PC-3 (cell line): ENCODE data around the gene MYEOV. TPM values are rescaled to one million over a fixed set of nuclear protein-coding genes. Genes with fewer than 3 reads are reported as not detected.

Source experiments
- ATAC-seq: fragments of 200-7000 bp; cut with Tn5 transposase; 2 replicates; pipeline ENCODE4 v1.9.1; 2020; ENCODE audit warnings: mild to moderate bottlenecking, moderate library complexity
- BruUV-seq: library from RNA; stranded (reverse); fragments of 400-500 nt; replicated peaks from 2 replicates; lab custom pipeline; 2021; lab: Mats Ljungman, UMichigan
- CTCF ChIA-PET: fragments of 300-600 bp; sonication (Branson Sonifier 250); formaldehyde crosslinking; loops from one replicate; lab custom pipeline; 2022; ENCODE audit warnings: antibody characterized with exemption; lab: Charles Lee
- POLR2A ChIA-PET: fragments of 300-600 bp; sonication (Branson Sonifier 250); formaldehyde crosslinking; loops from one replicate; lab custom pipeline; 2022; ENCODE audit warnings: antibody characterized with exemption; ENCODE audit not compliant: unreplicated experiment; lab: Charles Lee
- DNase-seq: peaks from one replicate; pipeline ENCODE4 v3.0.0-alpha.2; 2015
- H2AFZ ChIP-seq: fragments of 300-600 bp; sonication (generic); 2 replicates; pipeline ENCODE4 v1.6.0; 2016; ENCODE audit warnings: antibody characterized with exemption, low read length
- H3F3A ChIP-seq: fragments of 300-600 bp; sonication (generic); one replicate; pipeline ENCODE4 v1.6.0; 2017; ENCODE audit warnings: antibody characterized with exemption, low read length, control low read depth, mild to moderate bottlenecking; ENCODE audit not compliant: unreplicated experiment
- H3K27ac ChIP-seq: fragments of 300-600 bp; sonication (generic); 2 replicates; pipeline ENCODE4 v1.5.1; 2016; ENCODE audit warnings: mild to moderate bottlenecking, low read length
- H3K27me3 ChIP-seq: fragments of 300-600 bp; sonication (generic); 2 replicates; pipeline ENCODE4 v1.6.1; 2016; ENCODE audit warnings: low read length, mixed read lengths
- H3K36me3 ChIP-seq: fragments of 300-600 bp; sonication (generic); 2 replicates; pipeline ENCODE4 v1.6.1; 2016; ENCODE audit warnings: low read depth, mixed run types, low read length, mixed read lengths
- H3K4me1 ChIP-seq: fragments of 300-600 bp; sonication (generic); 2 replicates; pipeline ENCODE4 v1.5.1; 2016; ENCODE audit warnings: low read length; ENCODE audit not compliant: insufficient read depth
- H3K4me2 ChIP-seq: fragments of 300-600 bp; sonication (generic); 2 replicates; pipeline ENCODE4 v1.6.0; 2016; ENCODE audit warnings: low read length
- H3K4me3 ChIP-seq: fragments of 300-600 bp; sonication (generic); 2 replicates; pipeline ENCODE4 v1.5.1; 2016; ENCODE audit warnings: mild to moderate bottlenecking, low read length, mixed read lengths
- H3K79me2 ChIP-seq: fragments of 300-600 bp; sonication (generic); 2 replicates; pipeline ENCODE4 v1.6.1; 2017; ENCODE audit warnings: low read length, mixed read lengths
- H3K9ac ChIP-seq: fragments of 300-600 bp; sonication (generic); 2 replicates; pipeline ENCODE4 v1.6.0; 2016; ENCODE audit warnings: mild to moderate bottlenecking, low read length
- H3K9me2 ChIP-seq: fragments of 300-600 bp; sonication (generic); replicated peaks from 2 replicates; pipeline ENCODE4 v1.6.1; 2016; ENCODE audit warnings: mixed run types, low read length, mixed read lengths
- H3K9me3 ChIP-seq: fragments of 300-600 bp; sonication (generic); 2 replicates; pipeline ENCODE4 v1.6.1; 2016; ENCODE audit warnings: low read length, mixed read lengths
- H4K20me1 ChIP-seq: fragments of 300-600 bp; sonication (generic); 2 replicates; pipeline ENCODE4 v1.6.1; 2016; ENCODE audit warnings: low read length, mixed read lengths
- EZH2 ChIP-seq: fragments of 300-600 bp; sonication (generic); IDR thresholded peaks from one replicate; pipeline ENCODE4 v1.6.1; 2017; ENCODE audit warnings: antibody characterized with exemption, mild to moderate bottlenecking, low read length; ENCODE audit not compliant: unreplicated experiment
- EZH2phosphoT487 ChIP-seq: fragments of 300-600 bp; sonication (generic); IDR thresholded peaks from 2 replicates; pipeline ENCODE4 v1.6.1; 2018; ENCODE audit warnings: mild to moderate bottlenecking, antibody characterized with exemption, low read length, borderline replicate concordance
- intact Hi-C: fragments of 100-400 bp; cut with micrococcal nuclease; formaldehyde crosslinking; loops from 2 replicates; pipeline ENCODE4 v1.9.0; 2023
- total RNA-seq: library from RNA; depleted of rRNA; stranded (reverse); fragments of >200 nt; gene quantifications from 2 replicates; pipeline ENCODE4 v1.2.3, GENCODE V29; 2014
- TF ChIP-seq, protein P1 (sequence below): fragments of 300-600 bp; sonication (generic); conservative IDR thresholded peaks from 2 replicates; pipeline ENCODE4 v1.5.1; 2017; ENCODE audit warnings: antibody characterized with exemption, low read depth, mild to moderate bottlenecking, low read length

MYEOV gene
- total RNA-seq, 1 experiment from 2014 or later = 59.0 TPM

DNA sequence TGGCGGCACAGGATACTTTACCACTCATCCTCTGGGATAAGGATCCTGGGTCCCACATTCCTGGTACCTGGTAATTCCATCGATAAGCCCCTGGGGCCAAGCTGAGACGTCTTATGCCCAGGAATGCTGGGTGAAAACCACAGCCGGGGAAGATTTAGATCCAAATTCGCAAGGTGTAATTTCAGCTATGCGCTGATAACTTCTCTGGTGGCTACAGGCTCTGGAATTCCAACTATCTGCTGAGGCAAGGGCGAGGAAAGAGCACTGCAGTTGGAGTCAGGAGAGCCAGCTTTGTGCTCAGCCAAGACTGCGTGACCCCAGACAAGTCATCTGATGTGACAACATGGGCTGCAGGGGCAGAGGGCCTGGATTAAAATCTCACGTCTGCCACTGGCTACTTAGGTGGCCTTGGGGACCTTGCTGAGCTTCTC lies 9.9 kb upstream of the MYEOV start:
- H3K27me3 ChIP-seq = no peaks in the 10 kb centered on the region
- intact Hi-C loops = no loop called here
- BruUV-seq = no TSS peak

DNA sequence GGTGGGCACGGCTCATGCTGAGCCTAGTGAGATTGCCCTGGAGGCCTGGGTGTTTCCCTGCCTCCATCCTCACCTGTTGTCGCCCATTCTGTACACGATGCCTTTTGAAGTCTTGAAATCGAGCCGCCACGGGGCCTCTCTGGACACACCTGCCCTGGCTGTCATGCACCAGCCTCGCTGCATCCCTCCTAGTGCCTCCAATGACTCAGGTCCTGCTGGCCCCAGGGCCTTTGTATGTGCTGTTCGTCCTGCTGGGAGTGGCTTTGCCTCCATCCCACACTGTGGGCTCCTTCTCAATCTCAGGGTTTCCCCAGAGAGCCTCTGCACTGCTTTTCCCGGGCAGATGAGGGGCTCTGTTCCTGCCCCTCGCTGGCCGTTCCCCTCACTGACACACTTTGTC lies 8.9 kb upstream of the MYEOV start:
- Histone ChIP-seq H3K4me1 (peaks cover 21% of the 10 kb centered on the region), H3K79me2 (no peaks in the 10 kb centered on the region), H3K4me3 (no peak overlapping the region), H3F3A (peaks cover 2% of the 10 kb centered on the region), H3K27ac (no peak overlapping the region), H4K20me1 (no peaks in the 10 kb centered on the region), H3K4me2 (no peak overlapping the region), H3K9me2 (no peaks in the 10 kb centered on the region), H3K9ac (no peak overlapping the region), H3K27me3 (no peaks in the 10 kb centered on the region), H2AFZ (no peak overlapping the region), H3K9me3 (no peaks in the 10 kb centered on the region), H3K36me3 (no peaks in the 10 kb centered on the region)
- no TSS peak for BruUV-seq
- POLR2A ChIA-PET = no interaction called here
- CTCF ChIA-PET = no interaction called here
- DNase-seq = no peak
- no peak for ATAC-seq
- intact Hi-C loops = no loop called here
- no peak for TF ChIP-seq EZH2
- TF ChIP-seq, protein P1, sequence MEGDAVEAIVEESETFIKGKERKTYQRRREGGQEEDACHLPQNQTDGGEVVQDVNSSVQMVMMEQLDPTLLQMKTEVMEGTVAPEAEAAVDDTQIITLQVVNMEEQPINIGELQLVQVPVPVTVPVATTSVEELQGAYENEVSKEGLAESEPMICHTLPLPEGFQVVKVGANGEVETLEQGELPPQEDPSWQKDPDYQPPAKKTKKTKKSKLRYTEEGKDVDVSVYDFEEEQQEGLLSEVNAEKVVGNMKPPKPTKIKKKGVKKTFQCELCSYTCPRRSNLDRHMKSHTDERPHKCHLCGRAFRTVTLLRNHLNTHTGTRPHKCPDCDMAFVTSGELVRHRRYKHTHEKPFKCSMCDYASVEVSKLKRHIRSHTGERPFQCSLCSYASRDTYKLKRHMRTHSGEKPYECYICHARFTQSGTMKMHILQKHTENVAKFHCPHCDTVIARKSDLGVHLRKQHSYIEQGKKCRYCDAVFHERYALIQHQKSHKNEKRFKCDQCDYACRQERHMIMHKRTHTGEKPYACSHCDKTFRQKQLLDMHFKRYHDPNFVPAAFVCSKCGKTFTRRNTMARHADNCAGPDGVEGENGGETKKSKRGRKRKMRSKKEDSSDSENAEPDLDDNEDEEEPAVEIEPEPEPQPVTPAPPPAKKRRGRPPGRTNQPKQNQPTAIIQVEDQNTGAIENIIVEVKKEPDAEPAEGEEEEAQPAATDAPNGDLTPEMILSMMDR = no peak
- no peak for TF ChIP-seq EZH2phosphoT487

More for the DNA sequence above, 9.9 kb upstream of the MYEOV start:
- peaks cover 23% of the 10 kb centered on the region for H3K4me1 ChIP-seq
- ATAC-seq (no peak), DNase-seq (no peak)
- H3K4me2 ChIP-seq = no peak overlapping the region
- no peak overlapping the region for H2AFZ ChIP-seq
- H3K9ac ChIP-seq = no peak overlapping the region
- H3F3A ChIP-seq = peaks cover 3% of the 10 kb centered on the region
- no peaks in the 10 kb centered on the region; the same call in 1 of the 2 replicates for H3K9me2 ChIP-seq
- H3K9me3 ChIP-seq = no peaks in the 10 kb centered on the region
- H3K36me3 ChIP-seq = no peaks in the 10 kb centered on the region
- H4K20me1 ChIP-seq = no peaks in the 10 kb centered on the region
- no peak overlapping the region for H3K27ac ChIP-seq
- ChIA-PET POLR2A (no interaction called here), CTCF (no interaction called here)
- no peak overlapping the region for H3K4me3 ChIP-seq
- no peaks in the 10 kb centered on the region for H3K79me2 ChIP-seq
- TF ChIP-seq EZH2phosphoT487 = no peak
- TF ChIP-seq, protein P1 = no peak
- TF ChIP-seq EZH2 = no peak

DNA sequence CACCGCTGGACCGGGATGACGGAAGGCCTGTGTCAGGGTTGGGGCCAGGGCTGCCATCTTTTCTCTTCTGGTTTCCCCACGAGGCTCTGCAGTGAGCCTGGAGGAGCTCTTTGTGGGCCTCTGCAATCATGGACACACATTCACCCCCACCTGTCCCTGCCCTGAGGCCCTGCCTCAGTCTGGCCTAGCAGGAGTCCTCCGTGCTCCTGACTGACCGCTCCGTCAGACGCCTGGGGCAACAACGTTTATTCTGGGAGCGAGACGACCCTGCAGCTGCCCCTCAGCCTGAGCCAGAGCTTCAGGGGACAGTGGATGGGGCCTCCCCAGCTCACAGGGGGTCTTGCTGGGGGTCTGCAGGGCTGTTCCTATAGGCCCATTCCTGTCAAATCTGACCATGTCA lies 8.2 kb upstream of the MYEOV start:
- H3K4me1 ChIP-seq = peaks cover 14% of the 10 kb centered on the region
- H3K4me3 ChIP-seq = no peak overlapping the region
- POLR2A ChIA-PET = no interaction called here
- CTCF ChIA-PET = no interaction called here
- H3K9ac ChIP-seq = no peak overlapping the region
- no peaks in the 10 kb centered on the region for H4K20me1 ChIP-seq
- no peaks in the 10 kb centered on the region for H3K27me3 ChIP-seq
- no peak overlapping the region for H2AFZ ChIP-seq
- no peaks in the 10 kb centered on the region for H3K9me3 ChIP-seq
- H3K9me2 ChIP-seq = no peaks in the 10 kb centered on the region
- BruUV-seq = no TSS peak
- no peaks in the 10 kb centered on the region for H3K79me2 ChIP-seq
- TF ChIP-seq EZH2 (no peak), EZH2phosphoT487 (no peak)
- TF ChIP-seq, protein P1 = no peak
- H3K36me3 ChIP-seq = no peaks in the 10 kb centered on the region
- H3F3A ChIP-seq = no peaks in the 10 kb centered on the region
- ATAC-seq (no peak), DNase-seq (no peak)
- H3K27ac ChIP-seq = no peak overlapping the region
- intact Hi-C loops = no loop called here
- no peak overlapping the region for H3K4me2 ChIP-seq
